GM12878 (cell line): ENCODE results near the gene PABPC4L. TPM values are rescaled to one million over a fixed set of nuclear protein-coding genes. Genes with fewer than 3 reads are reported as not detected.

Source experiments
- ATAC-seq: fragments of 200-7000 bp; cut with Tn5 transposase; 3 replicates; pipeline ENCODE4 v1.9.1; 2020; ENCODE audit warnings: mild to moderate bottlenecking, moderate library complexity
- Bru-seq: library from RNA; stranded (reverse); fragments of 400-500 nt; gene quantifications from one replicate; lab custom pipeline; 2021; lab: Mats Ljungman, UMichigan
- BruChase-seq, 2 experiments: library from RNA; stranded (reverse); fragments of 400-500 nt; gene quantifications; one replicate each; lab custom pipeline; 2021; lab: Mats Ljungman, UMichigan
- BruUV-seq: library from RNA; stranded (reverse); fragments of 400-500 nt; replicated peaks from 2 replicates; lab custom pipeline; 2021; lab: Mats Ljungman, UMichigan
- CTCF ChIA-PET: fragments of 300-600 bp; sonication (Branson Sonifier 250); formaldehyde crosslinking; extraction: SDS; loops from one replicate; lab custom pipeline; 2021; ENCODE audit warnings: inconsistent platforms; lab: Yijun Ruan, JAX
- POLR2A ChIA-PET: fragments of 350-600 bp; formaldehyde crosslinking; extraction: SDS; loops from one replicate; lab custom pipeline; 2021; ENCODE audit warnings: inconsistent platforms; lab: Charles Lee
- RAD21 ChIA-PET: fragments of 300-600 bp; sonication (Branson Sonifier 250); formaldehyde crosslinking; loops from one replicate; lab custom pipeline; 2023; ENCODE audit warnings: antibody characterized with exemption; ENCODE audit not compliant: unreplicated experiment; lab: Charles Lee
- SMC1A ChIA-PET: fragments of 300-600 bp; sonication (Branson Sonifier 250); formaldehyde crosslinking; loops from one replicate; lab custom pipeline; 2023; ENCODE audit not compliant: unreplicated experiment, uncharacterized antibody; lab: Charles Lee
- DNase-seq: peaks from one replicate; pipeline ENCODE4 v3.0.0-alpha.2; 2011; ENCODE audit warnings: low read depth, low spot score
- FAIRE-seq: peaks from 3 replicates; lab custom pipeline; 2011; peaks lifted over from hg19 to GRCh38; lab: Jason Lieb, UNC
- H2AFZ ChIP-seq: 2 replicates; pipeline ENCODE4 v1.6.0; 2011; ENCODE audit warnings: low read depth, low read length, control low read depth; ENCODE audit not compliant: control insufficient read depth
- H3K27ac ChIP-seq: 2 replicates; pipeline ENCODE4 v1.5.1; 2011; ENCODE audit warnings: control low read depth; ENCODE audit not compliant: control insufficient read depth, insufficient read depth
- H3K27me3 ChIP-seq, 2 experiments: replicated peaks in 1 of 2; 2 replicates each; pipeline versions ENCODE4 v1.6.0 to v1.6.1; 2011; ENCODE audit warnings: low read length in 1 of 2; ENCODE audit not compliant: control insufficient read depth in 2 of 2, insufficient read depth in 2 of 2
- H3K36me3 ChIP-seq, 2 experiments: 2 replicates each; pipeline ENCODE4 v1.5.1; 2011; ENCODE audit warnings: low read length in 1 of 2; ENCODE audit not compliant: control insufficient read depth in 2 of 2, insufficient read depth in 2 of 2
- H3K4me1 ChIP-seq: 2 replicates; pipeline ENCODE4 v1.6.1; 2011; ENCODE audit warnings: mild to moderate bottlenecking, low read length, moderate library complexity, mixed read lengths; ENCODE audit not compliant: control insufficient read depth, insufficient read depth
- H3K4me2 ChIP-seq: 2 replicates; pipeline ENCODE4 v1.6.0; 2011; ENCODE audit warnings: control low read depth; ENCODE audit not compliant: control insufficient read depth, insufficient read depth
- H3K4me3 ChIP-seq: fragments of 200-600 bp; sonication (generic); 2 replicates; pipeline ENCODE4 v1.5.1; 2016
- H3K79me2 ChIP-seq: 2 replicates; pipeline ENCODE4 v1.6.0; 2011; ENCODE audit warnings: low read length; ENCODE audit not compliant: control insufficient read depth, insufficient read depth
- H3K9ac ChIP-seq: 2 replicates; pipeline ENCODE4 v1.8.0; 2011; ENCODE audit warnings: low read length, control low read depth, mixed read lengths; ENCODE audit not compliant: control insufficient read depth, insufficient read depth
- H3K9me3 ChIP-seq: replicated peaks from 3 replicates; pipeline ENCODE4 v1.5.1; 2011; ENCODE audit warnings: mild to moderate bottlenecking, low read length; ENCODE audit not compliant: control insufficient read depth, insufficient read depth
- H4K20me1 ChIP-seq: 2 replicates; pipeline ENCODE4 v1.6.0; 2011; ENCODE audit not compliant: control insufficient read depth, insufficient read depth
- CEBPB ChIP-seq, 2 experiments: fragments of 150-350 bp in 1 of 2; IDR thresholded peaks; 2 replicates each; pipeline ENCODE4 v1.6.1; 2012 to 2014; ENCODE audit warnings: low read depth in 2 of 2, low read length in 2 of 2, borderline replicate concordance in 1 of 2, inconsistent platforms in 1 of 2
- E2F4 ChIP-seq: IDR thresholded peaks from 2 replicates; pipeline ENCODE4 v1.6.1; 2012; ENCODE audit warnings: low read depth, low read length, improper control_type of control experiment
- FOXM1 ChIP-seq: IDR thresholded peaks from 2 replicates; pipeline ENCODE4 v1.6.1; 2012; ENCODE audit warnings: low read depth, mild to moderate bottlenecking, inconsistent platforms, low read length, moderate library complexity
- GABPA ChIP-seq: IDR thresholded peaks from 2 replicates; pipeline ENCODE4 v1.6.1; 2014; ENCODE audit warnings: antibody characterized with exemption, low read depth, mild to moderate bottlenecking, inconsistent platforms
- IKZF2 ChIP-seq, 2 experiments: fragments of 450-650 bp; IDR thresholded peaks; 2 replicates each; pipeline ENCODE4 v1.6.1; 2017; ENCODE audit warnings: mild to moderate bottlenecking in 2 of 2, moderate library complexity in 2 of 2
- MYB ChIP-seq: fragments of 150-350 bp; IDR thresholded peaks from 2 replicates; pipeline ENCODE4 v1.6.1; 2014; ENCODE audit warnings: mild to moderate bottlenecking, low read depth, low read length, borderline replicate concordance
- TAF1 ChIP-seq: IDR thresholded peaks from 2 replicates; pipeline ENCODE4 v1.6.1; 2011; ENCODE audit warnings: mild to moderate bottlenecking, low read depth, low read length, borderline replicate concordance
- TCF12 ChIP-seq: IDR thresholded peaks from 2 replicates; pipeline ENCODE4 v1.6.1; 2011; ENCODE audit warnings: low read depth, mild to moderate bottlenecking, low read length
- YY1 ChIP-seq: IDR thresholded peaks from 2 replicates; pipeline ENCODE4 v1.6.1; 2011; ENCODE audit warnings: low read depth, mild to moderate bottlenecking, low read length
- WGBS: methylation state at CpG from one replicate; pipeline ENCODE4 v1.1.6; 2016; ENCODE audit warnings: low lambda C conversion rate; ENCODE audit not compliant: insufficient replicate concordance, insufficient coverage; ENCODE audit errors: missing lambda C conversion rate; 5-methylcytosine and 5-hydroxymethylcytosine counted together
- in situ Hi-C: fragments of 300-500 bp; cut with MboI; formaldehyde crosslinking; loops from 9 replicates; pipeline ENCODE4 v1.14.3; 2018; ENCODE audit warnings: mixed read lengths
- intact Hi-C: fragments of 100-400 bp; cut with micrococcal nuclease; formaldehyde crosslinking; loops from one replicate; pipeline ENCODE4 v1.14.2; 2022; ENCODE audit not compliant: unreplicated experiment
- long read RNA-seq, 2 experiments: library from polyadenylated mRNA; unstranded; transcript quantifications; one replicate each; pipeline ENCODE4 v2.0.0, GENCODE V29; 2019 to 2020
- polyA minus RNA-seq, 3 experiments: library from RNA; depleted of rRNA, polyadenylated mRNA; stranded (reverse); fragments of >200 nt; gene quantifications; 2 replicates each; pipeline ENCODE4 v1.2.3, GENCODE V29; 2011
- polyA plus RNA-seq, 11 experiments: library from polyadenylated mRNA; depleted of rRNA in 4 of 11; unstranded in 6 of 11; stranded (reverse) in 5 of 11; fragments of >200 nt; fragmentation: Nextera tagmentation in 4 of 11; fragmentation: Illumina TruSeq in 1 of 11; extraction: Ambion mirVana in 4 of 11; extraction: Trizol in 1 of 11; gene quantifications; 1 replicate in 1 of 11; 2 replicates in 10 of 11; pipeline versions ENCODE4 v1.2.1 to v1.2.3, GENCODE V29; 2011 to 2016; ENCODE audit warnings: inconsistent platforms in 2 of 11, missing spikeins in 2 of 11, low read depth in 1 of 11
- total RNA-seq, 4 experiments: library from RNA; depleted of rRNA in 3 of 4; stranded (reverse); fragments of >200 nt in 3 of 4; fragmentation: Illumina TruSeq in 1 of 4; extraction: Trizol in 1 of 4; gene quantifications; 2 replicates each; pipeline versions ENCODE4 v1.2.1 to v1.2.3, GENCODE V29; 2013 to 2021
- TF ChIP-seq, protein P1 (sequence below): fragments of 450-650 bp; IDR thresholded peaks from 2 replicates; pipeline ENCODE4 v1.6.1; 2017; ENCODE audit warnings: borderline replicate concordance
- TF ChIP-seq, protein P2 (sequence below): IDR thresholded peaks from 2 replicates; pipeline ENCODE4 v1.6.1; 2012; ENCODE audit warnings: mild to moderate bottlenecking, low read depth, low read length

The PABPC4L gene
- total RNA-seq (2013; cell fraction: nucleolus; rRNA removed) = not detected in 2 replicates
- total RNA-seq (2014; rRNA removed) (not detected in 2 replicates), total RNA-seq (2014; rRNA removed; fragmentation: Illumina TruSeq; extraction: Trizol) (not detected in 2 replicates), total RNA-seq (2021) (not detected in 2 replicates), polyA plus RNA-seq (2011; rRNA removed) (not detected in 2 replicates), polyA plus RNA-seq (2014; fragmentation: Illumina TruSeq; extraction: Trizol) (not detected in 2 replicates), polyA plus RNA-seq (2014; fragmentation: Nextera tagmentation; extraction: Ambion mirVana) (not detected), polyA plus RNA-seq (2014; rRNA removed) (not detected in 2 replicates), polyA plus RNA-seq (2016; fragmentation: Nextera tagmentation; extraction: Ambion mirVana) (not detected), polyA minus RNA-seq (2011; rRNA and poly(A)+ RNA removed) (not detected in 2 replicates), Bru-seq, nascent RNA (not detected), BruChase-seq, experiment 1, labeled RNA remaining after a 6-hour chase (not detected), BruChase-seq, experiment 2, labeled RNA remaining after a 2-hour chase (not detected)
- not detected for polyA plus RNA-seq (2011; ENCODE audit: low read depth)
- polyA plus RNA-seq (2011; cell fraction: cytosol; rRNA removed) = not detected in 2 replicates
- not detected in 2 replicates for polyA plus RNA-seq (2011; cell fraction: nucleus; rRNA removed)
- polyA plus RNA-seq (2012) = not detected in 2 replicates
- not detected in 2 replicates for polyA minus RNA-seq (2011; cell fraction: cytosol; rRNA and poly(A)+ RNA removed)
- polyA minus RNA-seq (2011; cell fraction: nucleus; rRNA and poly(A)+ RNA removed) = not detected in 2 replicates
- long read RNA-seq, experiment 1 = 0 reads
- long read RNA-seq, experiment 2 = 0 reads

- ChIA-PET POLR2A (no interaction called here), RAD21 (no interaction called here), CTCF (no interaction called here), SMC1A (no interaction called here)
- FAIRE-seq = no peak
- TF ChIP-seq CEBPB (IDR thresholded peaks at IDR 0.05; ENCODE audit: borderline replicate concordance in 1 of 2, low read depth in 2 of 2, low read length in 2 of 2) = no peak
- TF ChIP-seq, protein P1, sequence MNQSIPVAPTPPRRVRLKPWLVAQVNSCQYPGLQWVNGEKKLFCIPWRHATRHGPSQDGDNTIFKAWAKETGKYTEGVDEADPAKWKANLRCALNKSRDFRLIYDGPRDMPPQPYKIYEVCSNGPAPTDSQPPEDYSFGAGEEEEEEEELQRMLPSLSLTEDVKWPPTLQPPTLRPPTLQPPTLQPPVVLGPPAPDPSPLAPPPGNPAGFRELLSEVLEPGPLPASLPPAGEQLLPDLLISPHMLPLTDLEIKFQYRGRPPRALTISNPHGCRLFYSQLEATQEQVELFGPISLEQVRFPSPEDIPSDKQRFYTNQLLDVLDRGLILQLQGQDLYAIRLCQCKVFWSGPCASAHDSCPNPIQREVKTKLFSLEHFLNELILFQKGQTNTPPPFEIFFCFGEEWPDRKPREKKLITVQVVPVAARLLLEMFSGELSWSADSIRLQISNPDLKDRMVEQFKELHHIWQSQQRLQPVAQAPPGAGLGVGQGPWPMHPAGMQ = no peak
- TF ChIP-seq, protein P2, sequence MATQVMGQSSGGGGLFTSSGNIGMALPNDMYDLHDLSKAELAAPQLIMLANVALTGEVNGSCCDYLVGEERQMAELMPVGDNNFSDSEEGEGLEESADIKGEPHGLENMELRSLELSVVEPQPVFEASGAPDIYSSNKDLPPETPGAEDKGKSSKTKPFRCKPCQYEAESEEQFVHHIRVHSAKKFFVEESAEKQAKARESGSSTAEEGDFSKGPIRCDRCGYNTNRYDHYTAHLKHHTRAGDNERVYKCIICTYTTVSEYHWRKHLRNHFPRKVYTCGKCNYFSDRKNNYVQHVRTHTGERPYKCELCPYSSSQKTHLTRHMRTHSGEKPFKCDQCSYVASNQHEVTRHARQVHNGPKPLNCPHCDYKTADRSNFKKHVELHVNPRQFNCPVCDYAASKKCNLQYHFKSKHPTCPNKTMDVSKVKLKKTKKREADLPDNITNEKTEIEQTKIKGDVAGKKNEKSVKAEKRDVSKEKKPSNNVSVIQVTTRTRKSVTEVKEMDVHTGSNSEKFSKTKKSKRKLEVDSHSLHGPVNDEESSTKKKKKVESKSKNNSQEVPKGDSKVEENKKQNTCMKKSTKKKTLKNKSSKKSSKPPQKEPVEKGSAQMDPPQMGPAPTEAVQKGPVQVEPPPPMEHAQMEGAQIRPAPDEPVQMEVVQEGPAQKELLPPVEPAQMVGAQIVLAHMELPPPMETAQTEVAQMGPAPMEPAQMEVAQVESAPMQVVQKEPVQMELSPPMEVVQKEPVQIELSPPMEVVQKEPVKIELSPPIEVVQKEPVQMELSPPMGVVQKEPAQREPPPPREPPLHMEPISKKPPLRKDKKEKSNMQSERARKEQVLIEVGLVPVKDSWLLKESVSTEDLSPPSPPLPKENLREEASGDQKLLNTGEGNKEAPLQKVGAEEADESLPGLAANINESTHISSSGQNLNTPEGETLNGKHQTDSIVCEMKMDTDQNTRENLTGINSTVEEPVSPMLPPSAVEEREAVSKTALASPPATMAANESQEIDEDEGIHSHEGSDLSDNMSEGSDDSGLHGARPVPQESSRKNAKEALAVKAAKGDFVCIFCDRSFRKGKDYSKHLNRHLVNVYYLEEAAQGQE = no peak
- no peak for TF ChIP-seq YY1
- no peak for TF ChIP-seq GABPA
- TF ChIP-seq TAF1 = no peak
- no peak for TF ChIP-seq TCF12
- TF ChIP-seq E2F4 = no peak
- no peak for TF ChIP-seq FOXM1
- TF ChIP-seq IKZF2 (IDR thresholded peaks at IDR 0.05) = no peak
- no peak for TF ChIP-seq MYB
- H3K27ac ChIP-seq = no peak within 1 kb of the TSS
- no peak within 1 kb of the TSS for H2AFZ ChIP-seq
- intact Hi-C loops (no loop called here), in situ Hi-C loops (no loop called here)
- no peak within 1 kb of the TSS for H3K4me2 ChIP-seq
- H3K79me2 ChIP-seq = no peaks in the 10 kb centered on the region
- BruUV-seq = no TSS peak
- H3K9me3 ChIP-seq = no peaks in the 10 kb centered on the region
- 53% methylated on average over 22 of the region's 65 CpGs for WGBS
- no peaks in the 10 kb centered on the region for H4K20me1 ChIP-seq
- no peak within 1 kb of the TSS for H3K4me3 ChIP-seq
- H3K27me3 ChIP-seq = no peaks in the 10 kb centered on the region; a peak in 2 of 4 replicates
- ATAC-seq = no peak
- no peaks in the 10 kb centered on the region for H3K36me3 ChIP-seq
- no peak for DNase-seq
- no peak within 1 kb of the TSS for H3K9ac ChIP-seq
- no peaks in the 10 kb centered on the region for H3K4me1 ChIP-seq
These were observed at the start of gene PABPC4L for GRCh38 chr4:134201216-134202161. Gene PABPC4L (minus strand): TSS chr4:134201789. CDS start chr4:134201019, 770 bp downstream.
